HPDE6-E6E7 (cell line): ENCODE data around the gene EML3.
"Not testable (repeated sequence)": the region's sequence is repeated elsewhere in the genome, so short reads cannot be mapped to it uniquely, and the experiment has no call there.

ENCODE experiments used
- DNase-seq: peaks from one replicate; pipeline ENCODE4 v3.0.0; 2011; ENCODE audit warnings: missing footprints; ENCODE audit errors: extremely low spot score

The EML3 gene

GRCh38 chr11:62573592-62574362 lies 38.8 kb downstream of the EML3 start, which contains the start of gene EEF1G:
EEF1G (minus strand) TSS chr11:62573891; CDS start chr11:62573842, 49 bp downstream.
- DNase-seq: peak; percentile 98

- peak; percentile 79 for DNase-seq
These were observed 39.5 kb downstream of the EML3 start for GRCh38 chr11:62573006-62573591.

GRCh38 chr11:62572431-62572830 lies 40.1 kb downstream of the EML3 start:
- no peak for DNase-seq

- not testable (repeated sequence) for DNase-seq
These were observed 41.1 kb downstream of the EML3 start for GRCh38 chr11:62571493-62571892.

GRCh38 chr11:62570903-62571302 lies 41.7 kb downstream of the EML3 start:
- not testable (repeated sequence) for DNase-seq

- no peak for DNase-seq
These were observed 43.0 kb downstream of the EML3 start for GRCh38 chr11:62569611-62570010.

GRCh38 chr11:62567018-62567633 lies 45.4 kb downstream of the EML3 start:
- no peak for DNase-seq

- no peak for DNase-seq
These were observed 46.3 kb downstream of the EML3 start for GRCh38 chr11:62566247-62566646.

- DNase-seq: no peak
These were observed 47.3 kb downstream of the EML3 start for GRCh38 chr11:62565100-62565802.

- not testable (repeated sequence) for DNase-seq
These were observed 50.8 kb downstream of the EML3 start for GRCh38 chr11:62561677-62562230.

- no peak for DNase-seq
These were observed 51.9 kb downstream of the EML3 start for GRCh38 chr11:62560566-62561103.

GRCh38 chr11:62559626-62560025 lies 52.9 kb downstream of the EML3 start:
- DNase-seq: not testable (repeated sequence)

- DNase-seq: no peak
These were observed 53.4 kb downstream of the EML3 start for GRCh38 chr11:62559204-62559603.

GRCh38 chr11:62558669-62559068 lies 53.9 kb downstream of the EML3 start:
- DNase-seq: no peak

- no peak for DNase-seq
These were observed 55.5 kb downstream of the EML3 start for GRCh38 chr11:62556875-62557631.

GRCh38 chr11:62556108-62556874 lies 56.3 kb downstream of the EML3 start:
- DNase-seq: no peak

GRCh38 chr11:62555464-62556107 lies 57.0 kb downstream of the EML3 start:
- DNase-seq: no peak

- no peak for DNase-seq
These were observed 58.0 kb downstream of the EML3 start for GRCh38 chr11:62554387-62555167.
